Thoracic aorta (tissue), 2 donors: Measurements from ENCODE around the gene TRIM59. TPM values are rescaled to one million over a fixed set of nuclear protein-coding genes. Genes with fewer than 3 reads are reported as not detected.

ENCODE experiments used
- ATAC-seq: fragments of 150-250 bp; one replicate; pipeline ENCODE4 v1.8.0; 2017; ENCODE audit warnings: low read depth; ENCODE audit not compliant: insufficient number of reproducible peaks, low FRiP score
- DNase-seq: peaks from one replicate; pipeline ENCODE4 v3.0.0-alpha.2; 2020; ENCODE audit warnings: low spot score
- H3K27ac ChIP-seq, 2 donors: fragments of 200-600 bp; sonication (generic); 1 replicate in 1 of 2; 2 replicates in 1 of 2; pipeline ENCODE4 v1.5.1; 2016; ENCODE audit warnings: mild to moderate bottlenecking in 2 of 2, moderate library complexity in 2 of 2
- H3K27me3 ChIP-seq: fragments of 200-600 bp; sonication (generic); replicated peaks from 2 replicates; pipeline ENCODE4 v1.6.0; 2016; ENCODE audit warnings: mild to moderate bottlenecking; ENCODE audit not compliant: insufficient read depth
- H3K36me3 ChIP-seq: fragments of 200-600 bp; sonication (generic); one replicate; pipeline ENCODE4 v1.5.1; 2016
- H3K4me1 ChIP-seq, 2 donors: fragments of 200-600 bp; sonication (generic); 1 replicate in 1 of 2; 2 replicates in 1 of 2; pipeline versions ENCODE4 v1.5.1 to v1.6.0; 2016; ENCODE audit warnings: low read depth in 2 of 2, mild to moderate bottlenecking in 1 of 2; ENCODE audit not compliant: control insufficient read depth in 1 of 2
- H3K4me3 ChIP-seq: fragments of 200-600 bp; sonication (generic); 2 replicates; pipeline ENCODE4 v1.5.1; 2016; ENCODE audit warnings: mild to moderate bottlenecking
- H3K9me3 ChIP-seq: fragments of 200-600 bp; sonication (generic); 2 replicates; pipeline ENCODE4 v1.5.1; 2016
- CTCF ChIP-seq: fragments of 200-600 bp; sonication (generic); IDR thresholded peaks from one replicate; pipeline ENCODE4 v1.5.1; 2019; ENCODE audit warnings: antibody characterized with exemption
- total RNA-seq, 2 donors: library from RNA; depleted of rRNA; stranded (reverse); fragments of >200 nt; gene quantifications; one replicate each; pipeline versions ENCODE4 v1.1.0 to v1.2.3, GENCODE V29; 2016

Gene TRIM59
- total RNA-seq, 2 donors from 2014 or later, result 4.1 to 5.3 TPM

DNA sequence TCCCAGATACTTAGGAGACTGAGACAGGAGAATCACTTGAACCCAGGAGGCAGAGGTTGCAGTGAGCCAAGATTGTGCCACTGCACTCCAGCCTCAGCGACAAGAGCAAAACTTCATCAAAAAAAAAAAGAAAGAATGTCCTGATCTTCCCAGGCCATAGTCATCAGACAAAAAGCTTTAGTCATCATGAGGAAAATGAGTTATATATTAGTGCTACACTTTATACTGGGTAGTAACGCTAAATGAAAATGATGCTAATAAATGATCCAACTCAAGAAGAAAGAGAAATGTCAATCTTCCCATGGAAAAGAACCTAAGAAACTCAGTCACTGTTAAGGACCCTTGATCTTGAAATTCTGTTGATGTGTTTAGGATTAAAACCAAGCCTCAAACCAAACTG is 26.3 kb upstream of the TRIM59 start:
- ATAC-seq (no peak), DNase-seq (no peak)
- Histone ChIP-seq H3K27ac (no peak overlapping the region), H3K36me3 (no peaks in the 10 kb centered on the region), H3K27me3 (no peaks in the 10 kb centered on the region), H3K9me3 (no peaks in the 10 kb centered on the region), H3K4me1 (no peaks in the 10 kb centered on the region), H3K4me3 (no peak overlapping the region)
- no peak for TF ChIP-seq CTCF

GRCh38 chr3:160475153-160475552 is 25.6 kb upstream of the TRIM59 start:
- DNase-seq (no peak), ATAC-seq (no peak)
- Histone ChIP-seq H3K36me3 (no peaks in the 10 kb centered on the region), H3K9me3 (peaks cover 2% of the 10 kb centered on the region), H3K4me1 (no peaks in the 10 kb centered on the region), H3K27me3 (no peaks in the 10 kb centered on the region), H3K4me3 (no peak overlapping the region), H3K27ac (no peak overlapping the region)
- TF ChIP-seq CTCF, result no peak

DNA sequence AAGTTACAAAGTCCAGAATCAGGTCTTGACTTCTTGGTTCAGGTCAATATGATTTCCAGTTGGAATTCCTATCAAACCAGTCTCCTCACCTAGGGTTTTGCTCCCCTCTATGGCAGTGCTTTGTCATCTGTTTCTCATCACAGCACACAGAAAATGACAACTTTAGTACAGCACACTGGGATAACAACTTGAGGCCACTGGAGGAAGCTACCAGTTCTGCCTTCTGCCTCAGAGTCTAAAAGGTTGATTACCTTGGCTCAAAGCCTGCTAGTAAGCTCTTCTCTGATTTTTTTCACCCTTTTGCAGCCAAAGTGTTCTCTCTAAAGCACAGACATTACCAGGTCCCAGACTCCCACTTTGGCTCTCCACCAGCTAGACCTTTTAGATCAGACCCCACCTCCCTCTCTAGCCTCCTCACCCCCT is 24.8 kb upstream of the TRIM59 start:
- Histone ChIP-seq H3K9me3 (peaks cover 3% of the 10 kb centered on the region), H3K27me3 (no peaks in the 10 kb centered on the region), H3K4me3 (no peak overlapping the region), H3K4me1 (no peaks in the 10 kb centered on the region), H3K27ac (no peak overlapping the region), H3K36me3 (no peaks in the 10 kb centered on the region)
- DNase-seq (no peak), ATAC-seq (no peak)
- no peak for TF ChIP-seq CTCF

DNA sequence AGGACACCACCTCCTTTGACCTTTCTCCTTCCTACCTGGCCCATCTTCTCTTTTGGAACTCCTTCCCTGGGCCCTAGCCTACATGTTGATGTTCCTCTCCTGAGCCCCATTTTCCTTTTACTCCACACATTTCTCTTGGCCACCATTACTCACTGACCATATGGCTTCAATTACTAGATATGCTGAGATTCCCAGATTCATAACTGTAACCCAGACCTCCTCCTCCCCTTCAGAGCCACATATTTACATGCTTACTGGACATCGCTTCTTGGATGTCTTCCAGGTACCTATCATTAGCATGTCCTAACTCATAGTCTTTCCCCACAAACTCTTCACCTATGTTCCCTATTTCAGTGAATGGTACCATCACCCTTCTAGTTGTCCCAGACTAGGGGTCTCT is 24.4 kb upstream of the TRIM59 start:
- H3K4me3 ChIP-seq, result no peak overlapping the region
- H3K27ac ChIP-seq, result no peak overlapping the region
- DNase-seq, result no peak
- H3K9me3 ChIP-seq, result peaks cover 3% of the 10 kb centered on the region
- no peak for TF ChIP-seq CTCF
- no peaks in the 10 kb centered on the region for H3K4me1 ChIP-seq
- no peak for ATAC-seq
- no peaks in the 10 kb centered on the region for H3K36me3 ChIP-seq
- no peaks in the 10 kb centered on the region for H3K27me3 ChIP-seq

GRCh38 chr3:160473221-160473620 is 23.6 kb upstream of the TRIM59 start:
- Histone ChIP-seq H3K36me3 (no peaks in the 10 kb centered on the region), H3K27ac (no peak overlapping the region), H3K4me3 (no peak overlapping the region), H3K9me3 (peaks cover 3% of the 10 kb centered on the region), H3K4me1 (no peaks in the 10 kb centered on the region), H3K27me3 (no peaks in the 10 kb centered on the region)
- no peak for DNase-seq
- no peak for ATAC-seq
- no peak for TF ChIP-seq CTCF
